ENCODE results near the gene SLK. TPM values are rescaled to one million over a fixed set of nuclear protein-coding genes. Genes with fewer than 3 reads are reported as not detected.

SLK gene
- total RNA-seq, 4 donors from 2014 or later, result 83.1 to 105 (median 102) TPM

DNA sequence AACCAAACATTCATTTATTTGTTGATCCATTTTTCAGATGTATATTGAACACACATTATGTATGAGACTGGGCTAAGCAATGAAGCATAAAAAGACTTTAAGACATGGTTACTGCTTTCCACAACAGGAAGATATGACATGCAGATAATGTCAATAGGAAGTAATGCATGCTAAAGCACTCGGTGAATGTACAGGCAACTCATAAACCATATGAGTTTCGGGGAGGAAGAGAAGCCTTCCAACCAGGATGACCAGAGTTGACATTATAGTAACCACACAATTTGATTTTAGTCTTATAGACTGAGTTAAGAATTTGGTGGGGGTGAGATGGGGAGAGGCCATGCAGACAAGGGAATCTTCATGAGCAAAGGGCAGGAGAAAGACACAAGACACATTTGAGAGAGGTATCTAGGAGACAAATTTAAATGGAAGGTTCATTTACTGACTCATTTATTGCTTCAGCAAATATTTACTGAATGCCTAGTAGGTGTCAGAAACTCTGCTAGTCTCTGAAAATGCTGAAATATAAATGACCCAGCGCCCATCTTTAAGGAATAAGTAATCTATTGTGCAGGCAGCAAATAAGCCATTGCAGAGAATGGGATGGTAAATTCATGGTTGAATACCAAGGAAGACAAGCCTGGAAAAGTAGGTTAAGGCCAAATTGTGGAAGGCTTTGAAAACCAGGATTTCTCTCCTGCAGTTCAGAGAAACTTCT, 19.0 kb upstream of the SLK start:
- no peak for DNase-seq (ENCODE audit: extremely low spot score)
- Histone ChIP-seq H3K27ac (replicated peaks in 1 of 4) (no peak overlapping the region), H3K4me1 (no peaks in the 10 kb centered on the region), H3K36me3 (no peaks in the 10 kb centered on the region), H3K27me3 (no peaks in the 10 kb centered on the region), H3K9me3 (no peaks in the 10 kb centered on the region), H3K4me3 (no peak overlapping the region)
- intact Hi-C loops (cut with DNase I), result no loop called here
- WGBS, result 86% methylated on average over 3 of the region's 3 CpGs
- TF ChIP-seq POLR2AphosphoS5 (IDR thresholded peaks at IDR 0.05) (no peak), POLR2A (IDR thresholded peaks at IDR 0.05; ENCODE audit: low read depth) (no peak), EP300 (IDR thresholded peaks at IDR 0.05) (no peak)
- TF ChIP-seq, protein P1, sequence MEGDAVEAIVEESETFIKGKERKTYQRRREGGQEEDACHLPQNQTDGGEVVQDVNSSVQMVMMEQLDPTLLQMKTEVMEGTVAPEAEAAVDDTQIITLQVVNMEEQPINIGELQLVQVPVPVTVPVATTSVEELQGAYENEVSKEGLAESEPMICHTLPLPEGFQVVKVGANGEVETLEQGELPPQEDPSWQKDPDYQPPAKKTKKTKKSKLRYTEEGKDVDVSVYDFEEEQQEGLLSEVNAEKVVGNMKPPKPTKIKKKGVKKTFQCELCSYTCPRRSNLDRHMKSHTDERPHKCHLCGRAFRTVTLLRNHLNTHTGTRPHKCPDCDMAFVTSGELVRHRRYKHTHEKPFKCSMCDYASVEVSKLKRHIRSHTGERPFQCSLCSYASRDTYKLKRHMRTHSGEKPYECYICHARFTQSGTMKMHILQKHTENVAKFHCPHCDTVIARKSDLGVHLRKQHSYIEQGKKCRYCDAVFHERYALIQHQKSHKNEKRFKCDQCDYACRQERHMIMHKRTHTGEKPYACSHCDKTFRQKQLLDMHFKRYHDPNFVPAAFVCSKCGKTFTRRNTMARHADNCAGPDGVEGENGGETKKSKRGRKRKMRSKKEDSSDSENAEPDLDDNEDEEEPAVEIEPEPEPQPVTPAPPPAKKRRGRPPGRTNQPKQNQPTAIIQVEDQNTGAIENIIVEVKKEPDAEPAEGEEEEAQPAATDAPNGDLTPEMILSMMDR (IDR thresholded peaks at IDR 0.05), result no peak

DNA sequence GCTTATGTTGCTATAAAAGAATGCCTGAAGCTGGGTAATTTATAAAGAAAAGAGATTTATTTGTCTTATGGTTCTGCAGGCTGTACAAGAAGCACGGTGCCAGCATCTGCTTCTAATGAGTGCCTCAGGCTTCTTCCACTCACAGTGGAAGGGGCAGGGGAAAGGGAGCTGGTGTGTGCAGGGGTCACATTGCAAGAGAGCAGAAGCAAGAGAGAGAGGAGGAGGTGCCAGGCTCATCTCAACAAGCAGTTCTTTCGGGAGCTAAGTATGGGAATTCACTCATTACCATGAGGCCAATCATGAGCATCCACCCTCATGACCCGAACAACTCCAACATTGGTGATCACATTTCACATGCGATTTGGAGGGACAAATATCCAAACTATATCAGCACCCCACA, 17.2 kb upstream of the SLK start:
- Histone ChIP-seq H3K36me3 (no peaks in the 10 kb centered on the region), H3K9me3 (peaks cover 0 to 5% (median 1%) of the 10 kb centered on the region in 4 donors), H3K4me1 (no peaks in the 10 kb centered on the region), H3K4me3 (no peak overlapping the region), H3K27ac (replicated peaks in 1 of 4) (no peak overlapping the region), H3K27me3 (no peaks in the 10 kb centered on the region)
- no peak for TF ChIP-seq POLR2AphosphoS5 (IDR thresholded peaks at IDR 0.05)
- no peak for TF ChIP-seq EP300 (IDR thresholded peaks at IDR 0.05)
- TF ChIP-seq, protein P1 (IDR thresholded peaks at IDR 0.05), result no peak
- no peak for TF ChIP-seq POLR2A (IDR thresholded peaks at IDR 0.05; ENCODE audit: low read depth)
- intact Hi-C loops (cut with DNase I), result no loop called here
- WGBS, result 82% methylated on average over 4 of the region's 4 CpGs
- no peak for DNase-seq (ENCODE audit: extremely low spot score)

DNA sequence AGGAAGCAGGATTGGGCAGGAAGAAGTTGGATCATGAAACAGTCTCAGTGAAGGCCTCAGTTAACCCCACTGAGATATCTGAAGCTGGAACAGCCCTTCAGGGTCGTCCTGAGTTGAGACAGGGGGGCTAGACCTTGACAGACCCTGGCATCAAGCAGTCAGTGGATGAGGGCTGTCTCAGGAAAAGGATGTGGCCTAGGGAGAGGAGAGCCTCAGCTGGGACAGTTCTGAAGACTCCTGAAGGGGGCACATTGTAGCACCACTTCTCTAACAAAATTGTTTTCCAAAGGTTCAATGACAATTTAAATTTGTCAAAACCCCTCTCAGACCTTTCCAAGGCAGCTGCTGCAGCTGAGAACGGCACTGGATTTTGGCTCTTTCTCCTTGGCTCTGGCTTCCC, 15.8 kb upstream of the SLK start:
- DNase-seq (ENCODE audit: extremely low spot score), result no peak
- H3K4me3 ChIP-seq, result no peak overlapping the region
- no peak for TF ChIP-seq EP300 (IDR thresholded peaks at IDR 0.05)
- no peak for TF ChIP-seq POLR2A (IDR thresholded peaks at IDR 0.05; ENCODE audit: low read depth)
- TF ChIP-seq, protein P1 (IDR thresholded peaks at IDR 0.05), result no peak
- TF ChIP-seq POLR2AphosphoS5 (IDR thresholded peaks at IDR 0.05), result no peak
- no peaks in the 10 kb centered on the region for H3K27me3 ChIP-seq
- peaks cover 0 to 7% (median 2%) of the 10 kb centered on the region in 4 donors for H3K9me3 ChIP-seq
- H3K36me3 ChIP-seq, result no peaks in the 10 kb centered on the region
- no peak overlapping the region for H3K27ac ChIP-seq (replicated peaks in 1 of 4)
- 73% methylated on average over 2 of the region's 2 CpGs for WGBS
- no peaks in the 10 kb centered on the region for H3K4me1 ChIP-seq
- intact Hi-C loops (cut with DNase I), result no loop called here

DNA sequence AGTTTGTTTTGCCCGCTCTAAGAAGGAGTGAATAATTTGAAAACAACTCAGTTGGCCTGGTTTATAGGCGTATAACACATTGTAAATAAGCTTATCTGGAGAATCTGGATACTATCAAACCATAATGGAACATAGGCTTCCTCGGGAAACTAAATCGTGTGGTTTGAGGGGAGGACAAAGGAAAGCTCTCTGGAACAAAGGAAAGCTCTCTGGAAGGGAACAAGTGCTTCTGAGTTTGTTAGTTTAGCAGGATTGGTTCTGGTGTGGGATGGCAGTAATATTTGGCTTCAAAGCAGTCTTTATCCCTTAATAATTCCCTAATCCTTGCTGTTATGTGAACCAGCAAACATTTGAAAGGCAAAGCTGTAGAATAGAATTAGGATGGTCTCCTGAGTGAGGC, 15.0 kb upstream of the SLK start:
- no peak for TF ChIP-seq POLR2AphosphoS5 (IDR thresholded peaks at IDR 0.05)
- no peaks in the 10 kb centered on the region for H3K4me1 ChIP-seq
- DNase-seq (ENCODE audit: extremely low spot score), result no peak
- H3K36me3 ChIP-seq, result no peaks in the 10 kb centered on the region
- WGBS, result 73% methylated on average over 4 of the region's 4 CpGs
- intact Hi-C loops (cut with DNase I), result no loop called here
- no peak overlapping the region for H3K27ac ChIP-seq (replicated peaks in 1 of 4)
- no peaks in the 10 kb centered on the region for H3K27me3 ChIP-seq
- H3K4me3 ChIP-seq, result no peak overlapping the region
- peaks cover 0 to 7% (median 2%) of the 10 kb centered on the region in 4 donors for H3K9me3 ChIP-seq

DNA sequence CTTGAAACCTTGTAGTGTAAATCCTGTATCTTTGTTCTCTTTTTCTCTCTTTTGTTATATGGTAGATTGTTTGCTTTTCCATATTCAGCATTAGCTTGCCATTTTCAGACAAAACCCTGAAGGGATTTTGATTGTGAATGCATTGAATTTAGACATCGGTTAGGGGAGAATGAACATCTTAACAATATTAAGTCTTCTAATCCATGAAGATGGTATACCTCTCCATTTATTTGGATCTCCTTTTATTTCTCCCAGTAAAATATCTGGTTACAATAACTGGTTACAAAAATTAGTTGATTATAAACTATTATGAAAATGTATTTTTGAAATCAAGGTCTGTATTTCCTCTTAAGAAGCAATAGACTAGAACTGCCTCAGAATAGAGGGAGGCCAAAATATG, 12.4 kb upstream of the SLK start:
- Histone ChIP-seq H3K4me1 (no peaks in the 10 kb centered on the region), H3K27me3 (no peaks in the 10 kb centered on the region), H3K27ac (replicated peaks in 1 of 4) (no peak overlapping the region), H3K9me3 (peaks cover 0 to 7% (median 2%) of the 10 kb centered on the region in 4 donors), H3K4me3 (no peak overlapping the region), H3K36me3 (no peaks in the 10 kb centered on the region)
- DNase-seq (ENCODE audit: extremely low spot score), result no peak
- WGBS, result 53% methylated on average over 1 of the region's 1 CpG
- intact Hi-C loops (cut with DNase I), result no loop called here
- TF ChIP-seq POLR2A (IDR thresholded peaks at IDR 0.05; ENCODE audit: low read depth) (no peak), POLR2AphosphoS5 (IDR thresholded peaks at IDR 0.05) (no peak)
- TF ChIP-seq, protein P1 (IDR thresholded peaks at IDR 0.05), result no peak
